ENCODE data around the gene TM2D1.

The TM2D1 gene

DNA sequence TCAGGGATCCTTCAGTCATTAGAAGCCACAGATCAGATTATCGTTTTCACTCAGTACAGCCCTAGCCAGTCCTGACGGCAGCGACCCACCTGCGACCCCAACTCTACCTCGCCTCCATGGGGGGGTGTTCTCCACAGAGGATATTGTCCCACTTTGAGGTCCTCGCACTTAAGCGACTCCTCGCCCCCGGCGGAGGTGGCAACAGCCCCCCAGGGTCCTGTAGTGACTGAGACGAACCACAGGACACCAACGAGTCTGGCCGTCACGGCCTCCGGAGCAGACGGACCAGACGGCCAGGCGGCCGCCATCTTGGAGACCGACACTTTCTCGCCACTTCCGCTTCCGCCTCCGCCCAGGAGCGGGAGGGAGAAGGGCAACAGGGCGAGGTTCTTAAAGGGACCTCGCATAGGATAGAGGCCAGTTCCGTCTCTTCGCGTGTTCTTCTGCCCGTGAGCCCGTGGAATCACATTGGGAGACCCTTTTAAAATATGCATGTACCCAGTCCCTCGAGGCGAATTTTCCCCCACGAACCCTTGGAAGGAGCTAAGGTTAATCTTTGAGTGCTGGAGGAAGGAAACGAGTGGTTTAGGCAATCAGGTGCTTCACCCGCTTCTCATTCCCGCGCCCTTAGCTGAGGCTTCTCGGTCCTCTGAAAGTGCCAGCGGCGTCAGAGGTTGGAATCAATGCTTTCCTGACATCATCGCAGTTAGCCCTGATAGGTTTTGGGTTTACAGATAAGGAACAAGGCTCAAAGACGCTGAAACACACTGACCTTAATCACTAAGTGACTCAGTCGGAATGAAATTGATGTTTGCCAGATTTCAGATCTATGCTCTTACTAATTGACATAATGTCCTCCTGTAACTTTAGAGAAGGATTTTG lies at the start of gene TM2D1:
Gene TM2D1 (minus strand): TSS at position 329 of the 882 bp plus-strand sequence. CDS start 21 bp downstream, at position 308.
- ChIA-PET CTCF (no interaction called here), POLR2A (interaction anchor here (0.6 to 1.1 kb wide), 3 partner anchors 11 to 19 kb away, joined by 3 to 4 read pairs (median 4); no protein-coding TSS in a partner anchor)
- peak; percentile 98 for DNase-seq (ENCODE audit: extremely low spot score)
- peak; percentile 5; the same call in 1 of the 2 replicates for TF ChIP-seq CTBP1 (IDR thresholded peaks at IDR 0.05; ENCODE audit: borderline replicate concordance)
- no peak for TF ChIP-seq ARNT (IDR thresholded peaks at IDR 0.05)
- no peak for TF ChIP-seq HDGF (IDR thresholded peaks at IDR 0.05; ENCODE audit: borderline replicate concordance)
- peak; percentile 99 for TF ChIP-seq ELF4 (IDR thresholded peaks at IDR 0.05)
- TF ChIP-seq FOXK2 (IDR thresholded peaks at IDR 0.05): peak; percentile 77; the same call in 1 of the 2 replicates
- no peak for TF ChIP-seq SUZ12 (IDR thresholded peaks at IDR 0.05)
- no peak for TF ChIP-seq LEF1 (IDR thresholded peaks at IDR 0.05; ENCODE audit: borderline replicate concordance)
- peak; percentile 98 for TF ChIP-seq L3MBTL2 (conservative IDR thresholded peaks at IDR 0.05)
- peak; percentile 96 for TF ChIP-seq NFRKB (IDR thresholded peaks at IDR 0.05)
- TF ChIP-seq ZNF384 (IDR thresholded peaks at IDR 0.05): no peak
- no peak for TF ChIP-seq SP1 (IDR thresholded peaks at IDR 0.05)
- TF ChIP-seq FOXA1 (IDR thresholded peaks at IDR 0.05): no peak
- TF ChIP-seq TARDBP (IDR thresholded peaks at IDR 0.05): peak; percentile 41; the same call in 1 of the 2 replicates

DNA sequence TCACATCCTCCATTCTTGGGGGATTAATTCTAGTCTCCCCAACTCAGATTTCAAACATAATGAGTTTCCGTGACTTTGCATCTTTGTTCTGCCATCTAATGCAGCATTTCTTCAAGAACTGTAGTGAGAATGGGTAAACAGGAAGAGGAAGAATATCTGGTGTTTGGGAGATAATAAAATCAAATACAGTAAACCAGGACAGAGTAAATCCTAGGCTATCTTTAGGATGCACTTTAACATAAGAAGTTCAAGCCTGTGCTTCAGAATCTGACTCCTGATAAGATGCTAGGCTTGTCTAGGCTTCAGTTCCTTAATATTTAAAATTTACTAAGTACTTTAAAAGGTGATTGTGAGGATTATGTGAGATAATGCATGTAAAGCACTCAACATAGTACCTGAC lies 45.2 kb upstream of the TM2D1 start:
- TF ChIP-seq CTBP1 (IDR thresholded peaks at IDR 0.05; ENCODE audit: borderline replicate concordance): no peak
- no peak for TF ChIP-seq L3MBTL2 (conservative IDR thresholded peaks at IDR 0.05)
- no peak for TF ChIP-seq SUZ12 (IDR thresholded peaks at IDR 0.05)
- TF ChIP-seq LEF1 (IDR thresholded peaks at IDR 0.05; ENCODE audit: borderline replicate concordance): no peak
- TF ChIP-seq NFRKB (IDR thresholded peaks at IDR 0.05): no peak
- TF ChIP-seq FOXK2 (IDR thresholded peaks at IDR 0.05): no peak
- TF ChIP-seq, protein P1, sequence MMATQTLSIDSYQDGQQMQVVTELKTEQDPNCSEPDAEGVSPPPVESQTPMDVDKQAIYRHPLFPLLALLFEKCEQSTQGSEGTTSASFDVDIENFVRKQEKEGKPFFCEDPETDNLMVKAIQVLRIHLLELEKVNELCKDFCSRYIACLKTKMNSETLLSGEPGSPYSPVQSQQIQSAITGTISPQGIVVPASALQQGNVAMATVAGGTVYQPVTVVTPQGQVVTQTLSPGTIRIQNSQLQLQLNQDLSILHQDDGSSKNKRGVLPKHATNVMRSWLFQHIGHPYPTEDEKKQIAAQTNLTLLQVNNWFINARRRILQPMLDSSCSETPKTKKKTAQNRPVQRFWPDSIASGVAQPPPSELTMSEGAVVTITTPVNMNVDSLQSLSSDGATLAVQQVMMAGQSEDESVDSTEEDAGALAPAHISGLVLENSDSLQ (IDR thresholded peaks at IDR 0.05): no peak
- TF ChIP-seq SP1 (IDR thresholded peaks at IDR 0.05): no peak
- TF ChIP-seq BHLHE40 (IDR thresholded peaks at IDR 0.05; ENCODE audit: borderline replicate concordance): no peak
- no peak for TF ChIP-seq FOXM1 (IDR thresholded peaks at IDR 0.05; ENCODE audit: borderline replicate concordance)
- no peak for TF ChIP-seq ARNT (IDR thresholded peaks at IDR 0.05)
- no peak for TF ChIP-seq ELF4 (IDR thresholded peaks at IDR 0.05)
- TF ChIP-seq ZNF384 (IDR thresholded peaks at IDR 0.05): no peak
- TF ChIP-seq TARDBP (IDR thresholded peaks at IDR 0.05): no peak
- CTCF ChIA-PET: no interaction called here
- POLR2A ChIA-PET: no interaction called here
- no peak for DNase-seq (ENCODE audit: extremely low spot score)

DNA sequence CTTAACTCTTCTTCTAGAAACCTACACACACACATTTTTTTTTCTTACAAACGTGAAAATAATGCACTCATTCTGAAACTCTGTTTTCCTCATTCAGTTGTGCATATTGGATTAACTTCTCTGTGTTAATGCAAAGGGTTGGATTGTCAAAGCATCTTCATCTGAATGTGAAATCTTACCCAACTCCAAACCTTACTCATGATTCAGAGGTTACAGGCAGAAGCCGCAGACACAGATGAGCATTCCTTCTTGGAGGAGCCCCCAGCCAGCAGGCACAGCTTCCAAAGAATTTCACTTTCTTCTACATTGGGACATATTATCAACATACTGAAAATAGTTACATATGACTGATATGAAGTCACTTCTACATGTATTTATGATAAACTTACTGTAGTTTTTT lies 33.0 kb upstream of the TM2D1 start:
- POLR2A ChIA-PET: interaction anchor here (0.9 kb wide), 1 partner anchor 15 kb away, joined by 4 read pairs; no protein-coding TSS in a partner anchor
- TF ChIP-seq FOXM1 (IDR thresholded peaks at IDR 0.05; ENCODE audit: borderline replicate concordance) (no peak), FOXA1 (IDR thresholded peaks at IDR 0.05) (no peak), FOXK2 (IDR thresholded peaks at IDR 0.05) (no peak), ARNT (IDR thresholded peaks at IDR 0.05) (no peak), ELF4 (IDR thresholded peaks at IDR 0.05) (no peak), SP1 (IDR thresholded peaks at IDR 0.05) (no peak), ZNF384 (IDR thresholded peaks at IDR 0.05) (no peak)
- TF ChIP-seq, protein P1 (IDR thresholded peaks at IDR 0.05): no peak
- CTCF ChIA-PET: no interaction called here

DNA sequence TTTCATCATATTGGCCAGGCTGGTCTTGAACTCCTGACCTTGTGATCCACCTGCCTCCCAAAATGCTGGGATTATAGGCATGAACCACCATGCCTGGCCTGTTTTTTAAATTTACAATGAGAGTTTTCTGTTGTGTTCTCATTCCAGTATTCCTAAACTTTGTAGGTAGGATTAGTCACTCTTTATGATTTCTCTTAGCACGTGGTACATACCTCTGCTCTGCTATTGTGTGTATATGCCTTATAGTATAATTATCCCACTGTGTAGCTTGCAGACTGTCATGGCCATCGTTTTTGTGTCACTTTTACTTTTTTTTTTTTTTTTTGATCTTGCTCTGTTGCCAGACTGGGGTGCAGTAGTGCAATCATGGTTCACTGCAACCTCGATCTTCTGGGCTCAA lies 31.8 kb upstream of the TM2D1 start:
- no peak for DNase-seq (ENCODE audit: extremely low spot score)
- ChIA-PET POLR2A (no interaction called here), CTCF (no interaction called here)
- TF ChIP-seq ELF4 (IDR thresholded peaks at IDR 0.05) (no peak), LEF1 (IDR thresholded peaks at IDR 0.05; ENCODE audit: borderline replicate concordance) (no peak), FOXK2 (IDR thresholded peaks at IDR 0.05) (no peak), FOXM1 (IDR thresholded peaks at IDR 0.05; ENCODE audit: borderline replicate concordance) (no peak), ARNT (IDR thresholded peaks at IDR 0.05) (no peak)

More for the DNA sequence above, 33.0 kb upstream of the TM2D1 start:
- no peak for DNase-seq (ENCODE audit: extremely low spot score)

DNA sequence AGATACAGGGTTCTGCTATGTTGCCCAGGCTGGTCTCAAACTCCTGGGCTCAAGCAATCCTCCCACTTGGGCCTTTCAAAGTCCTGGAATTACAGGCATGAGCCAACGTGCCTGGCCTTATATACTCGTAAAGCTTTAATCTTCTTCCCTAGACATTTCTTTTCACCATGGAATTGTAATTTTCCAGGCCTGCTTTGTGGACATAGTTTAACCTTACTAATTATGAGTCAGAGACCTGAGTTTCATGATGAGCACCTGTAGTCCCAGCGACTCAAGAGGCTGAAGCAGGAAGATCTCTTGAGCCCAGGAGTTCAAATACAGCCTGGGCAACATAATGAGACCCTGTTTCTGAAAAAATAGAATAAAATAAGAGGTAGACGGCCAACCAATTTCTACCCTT lies 29.6 kb upstream of the TM2D1 start:
- ChIA-PET CTCF (no interaction called here), POLR2A (no interaction called here)

More for the DNA sequence above, 29.6 kb upstream of the TM2D1 start:
- TF ChIP-seq ELF4 (IDR thresholded peaks at IDR 0.05) (no peak), LEF1 (IDR thresholded peaks at IDR 0.05; ENCODE audit: borderline replicate concordance) (no peak), SUZ12 (IDR thresholded peaks at IDR 0.05) (no peak), FOXM1 (IDR thresholded peaks at IDR 0.05; ENCODE audit: borderline replicate concordance) (no peak), CTBP1 (IDR thresholded peaks at IDR 0.05; ENCODE audit: borderline replicate concordance) (no peak), FOXA1 (IDR thresholded peaks at IDR 0.05) (no peak), BHLHE40 (IDR thresholded peaks at IDR 0.05; ENCODE audit: borderline replicate concordance) (no peak), SP1 (IDR thresholded peaks at IDR 0.05) (no peak), HDGF (IDR thresholded peaks at IDR 0.05; ENCODE audit: borderline replicate concordance) (no peak), ARNT (IDR thresholded peaks at IDR 0.05) (no peak), L3MBTL2 (conservative IDR thresholded peaks at IDR 0.05) (no peak), FOXK2 (IDR thresholded peaks at IDR 0.05) (no peak), TARDBP (IDR thresholded peaks at IDR 0.05) (no peak), ZNF384 (IDR thresholded peaks at IDR 0.05) (no peak), NFRKB (IDR thresholded peaks at IDR 0.05) (no peak)
- TF ChIP-seq, protein P1 (IDR thresholded peaks at IDR 0.05): no peak
- DNase-seq (ENCODE audit: extremely low spot score): no peak

All from HEK293T (cell line).